Measurements from ENCODE around the gene EFCAB8.

Gene EFCAB8

DNA sequence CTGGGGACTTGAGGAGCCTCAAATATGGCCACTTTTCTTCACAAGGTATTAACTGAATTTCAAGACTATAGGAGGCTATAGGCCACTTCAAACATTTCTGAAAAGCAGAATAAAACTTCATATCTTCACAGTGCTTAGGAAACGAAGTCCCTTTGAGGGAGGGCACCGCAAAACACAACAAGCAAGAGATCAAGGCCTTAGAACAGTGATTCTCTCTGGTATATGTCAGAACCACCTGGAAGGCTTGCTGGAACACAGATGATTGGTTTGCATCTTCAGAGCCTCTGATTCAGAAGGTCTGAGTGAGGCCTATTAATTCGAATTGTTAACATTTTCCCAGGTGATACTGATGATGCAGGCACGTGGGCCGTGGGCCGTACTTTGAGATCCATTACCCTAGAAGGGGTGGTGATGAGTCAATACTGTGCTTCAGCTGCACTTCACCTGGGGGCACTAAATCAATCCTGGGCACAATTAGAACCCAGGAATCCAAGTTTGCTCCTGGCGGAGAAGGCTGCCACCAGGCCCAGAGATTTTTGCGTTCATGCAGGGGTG, 134.8 kb downstream of the EFCAB8 start:
- DNase-seq (ENCODE audit: low spot score): no peak
- in situ Hi-C loops (cut with MboI; ENCODE audit: low sequenced_read_pairs, unreplicated experiment): no loop called here
- TF ChIP-seq, protein P1, sequence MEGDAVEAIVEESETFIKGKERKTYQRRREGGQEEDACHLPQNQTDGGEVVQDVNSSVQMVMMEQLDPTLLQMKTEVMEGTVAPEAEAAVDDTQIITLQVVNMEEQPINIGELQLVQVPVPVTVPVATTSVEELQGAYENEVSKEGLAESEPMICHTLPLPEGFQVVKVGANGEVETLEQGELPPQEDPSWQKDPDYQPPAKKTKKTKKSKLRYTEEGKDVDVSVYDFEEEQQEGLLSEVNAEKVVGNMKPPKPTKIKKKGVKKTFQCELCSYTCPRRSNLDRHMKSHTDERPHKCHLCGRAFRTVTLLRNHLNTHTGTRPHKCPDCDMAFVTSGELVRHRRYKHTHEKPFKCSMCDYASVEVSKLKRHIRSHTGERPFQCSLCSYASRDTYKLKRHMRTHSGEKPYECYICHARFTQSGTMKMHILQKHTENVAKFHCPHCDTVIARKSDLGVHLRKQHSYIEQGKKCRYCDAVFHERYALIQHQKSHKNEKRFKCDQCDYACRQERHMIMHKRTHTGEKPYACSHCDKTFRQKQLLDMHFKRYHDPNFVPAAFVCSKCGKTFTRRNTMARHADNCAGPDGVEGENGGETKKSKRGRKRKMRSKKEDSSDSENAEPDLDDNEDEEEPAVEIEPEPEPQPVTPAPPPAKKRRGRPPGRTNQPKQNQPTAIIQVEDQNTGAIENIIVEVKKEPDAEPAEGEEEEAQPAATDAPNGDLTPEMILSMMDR (IDR thresholded peaks at IDR 0.05; ENCODE audit: borderline replicate concordance, control extremely low read depth, extremely low read depth, insufficient read depth, missing control alignments): no peak

DNA sequence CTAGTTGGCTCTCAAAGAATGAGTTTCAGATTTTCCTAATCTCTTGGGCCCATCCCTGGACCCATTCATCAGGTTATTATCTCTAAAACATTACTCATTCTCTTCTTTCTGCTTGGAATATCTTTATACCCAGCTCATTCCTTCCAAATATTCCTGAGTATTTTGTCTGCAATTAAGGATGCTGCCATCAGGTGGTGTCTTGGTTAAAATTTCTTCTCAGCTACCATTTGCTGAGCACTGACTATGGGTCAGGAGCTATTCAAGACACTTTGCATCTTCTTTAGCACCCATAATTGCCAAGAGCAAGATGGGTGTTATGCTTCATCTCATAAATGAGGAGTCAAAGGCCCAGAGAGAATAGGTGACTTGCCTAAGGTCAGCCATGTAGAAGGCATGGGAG, 137.1 kb downstream of the EFCAB8 start:
- TF ChIP-seq, protein P1 (IDR thresholded peaks at IDR 0.05; ENCODE audit: borderline replicate concordance, control extremely low read depth, extremely low read depth, insufficient read depth, missing control alignments): no peak
- in situ Hi-C loops (cut with MboI; ENCODE audit: low sequenced_read_pairs, unreplicated experiment): no loop called here
- no peak for DNase-seq (ENCODE audit: low spot score)

DNA sequence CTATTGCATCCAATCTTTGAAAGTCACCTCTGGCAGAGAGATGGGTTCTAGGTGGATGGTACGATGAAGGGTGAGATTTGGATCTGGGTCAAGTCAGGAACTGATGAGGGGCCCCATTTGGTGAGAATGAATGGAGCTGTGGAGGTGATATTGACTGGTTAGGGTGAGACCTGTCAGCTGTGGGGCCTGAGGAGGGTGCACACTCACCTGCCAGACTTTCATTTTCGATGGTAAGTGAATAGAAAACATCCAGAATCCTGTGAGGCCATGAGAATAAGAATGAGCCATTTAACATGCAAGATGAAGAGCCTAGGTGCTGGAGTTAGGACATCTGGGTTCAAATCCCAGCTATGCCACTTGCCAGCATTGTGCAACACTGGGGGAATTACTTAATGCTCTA, 138.7 kb downstream of the EFCAB8 start:
- TF ChIP-seq, protein P1 (IDR thresholded peaks at IDR 0.05; ENCODE audit: borderline replicate concordance, control extremely low read depth, extremely low read depth, insufficient read depth, missing control alignments): no peak
- DNase-seq (ENCODE audit: low spot score): no peak
- in situ Hi-C loops (cut with MboI; ENCODE audit: low sequenced_read_pairs, unreplicated experiment): no loop called here

DNA sequence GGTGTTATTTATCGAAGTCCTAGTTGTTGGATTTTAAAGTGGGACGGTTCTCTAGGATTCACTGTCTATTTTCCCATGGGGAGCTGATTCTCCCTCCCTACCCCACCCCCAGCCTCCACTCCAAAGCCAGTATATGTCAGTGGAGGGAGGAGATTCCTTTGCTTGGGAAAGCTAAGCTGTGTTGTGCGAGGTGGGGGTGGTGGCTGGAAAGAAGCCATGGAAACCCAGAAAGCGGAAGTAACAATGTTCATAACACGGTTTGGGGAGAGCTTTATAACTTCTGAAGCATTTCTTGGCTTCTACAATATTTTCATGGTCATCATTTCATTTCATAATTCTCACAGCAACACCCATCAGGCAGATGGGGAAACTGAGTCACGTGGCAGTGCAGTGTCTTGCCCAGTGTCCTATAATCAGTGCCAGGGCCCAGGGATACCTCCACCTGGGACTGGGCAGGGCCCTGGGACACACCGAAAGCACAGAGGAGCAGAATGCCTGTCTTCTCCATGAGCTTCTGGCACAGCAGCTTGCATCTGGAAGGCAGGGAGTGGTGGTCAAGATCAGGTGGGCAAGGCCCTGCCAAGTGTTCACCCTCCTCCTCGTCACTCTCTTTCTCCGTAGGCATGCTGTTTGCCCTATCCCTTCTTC, 141.0 kb downstream of the EFCAB8 start:
- in situ Hi-C loops (cut with MboI; ENCODE audit: low sequenced_read_pairs, unreplicated experiment): no loop called here
- TF ChIP-seq, protein P1 (IDR thresholded peaks at IDR 0.05; ENCODE audit: borderline replicate concordance, control extremely low read depth, extremely low read depth, insufficient read depth, missing control alignments): no peak
- no peak for DNase-seq (ENCODE audit: low spot score)

DNA sequence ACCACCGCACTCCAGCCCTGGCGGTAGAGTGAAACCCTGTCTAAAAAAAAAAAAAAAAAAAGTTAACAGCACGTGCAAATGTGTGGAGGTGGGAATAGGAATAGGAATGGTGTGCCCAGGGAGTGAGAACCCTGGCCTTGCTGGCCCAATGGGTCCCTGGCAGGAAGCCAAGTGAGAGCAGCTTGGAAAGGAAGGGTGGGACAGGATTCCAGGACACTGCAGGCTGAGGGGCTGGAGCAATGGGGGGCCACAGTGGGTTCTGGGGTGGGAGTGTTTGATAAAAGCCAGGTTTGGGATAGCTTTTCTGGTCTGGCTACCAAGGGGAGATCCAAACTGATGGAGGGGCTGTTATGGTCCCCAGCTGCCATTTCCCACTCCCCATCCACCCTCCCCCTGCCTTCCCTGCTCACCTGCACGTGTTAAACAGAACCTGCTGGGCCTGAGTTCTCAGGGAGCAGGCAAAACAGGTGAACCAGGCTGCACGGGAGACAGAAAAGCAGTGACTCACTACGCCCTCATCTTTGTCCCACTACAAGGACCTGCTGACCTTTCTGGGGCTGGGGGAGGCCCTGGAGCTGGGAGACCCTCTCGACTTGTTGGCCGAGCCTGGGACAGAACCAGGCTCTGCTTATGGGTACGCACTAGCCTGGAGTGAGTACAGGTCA, 142.2 kb downstream of the EFCAB8 start:
- in situ Hi-C loops (cut with MboI; ENCODE audit: low sequenced_read_pairs, unreplicated experiment): no loop called here
- TF ChIP-seq, protein P1 (IDR thresholded peaks at IDR 0.05; ENCODE audit: borderline replicate concordance, control extremely low read depth, extremely low read depth, insufficient read depth, missing control alignments): no peak
- no peak for DNase-seq (ENCODE audit: low spot score)

DNA sequence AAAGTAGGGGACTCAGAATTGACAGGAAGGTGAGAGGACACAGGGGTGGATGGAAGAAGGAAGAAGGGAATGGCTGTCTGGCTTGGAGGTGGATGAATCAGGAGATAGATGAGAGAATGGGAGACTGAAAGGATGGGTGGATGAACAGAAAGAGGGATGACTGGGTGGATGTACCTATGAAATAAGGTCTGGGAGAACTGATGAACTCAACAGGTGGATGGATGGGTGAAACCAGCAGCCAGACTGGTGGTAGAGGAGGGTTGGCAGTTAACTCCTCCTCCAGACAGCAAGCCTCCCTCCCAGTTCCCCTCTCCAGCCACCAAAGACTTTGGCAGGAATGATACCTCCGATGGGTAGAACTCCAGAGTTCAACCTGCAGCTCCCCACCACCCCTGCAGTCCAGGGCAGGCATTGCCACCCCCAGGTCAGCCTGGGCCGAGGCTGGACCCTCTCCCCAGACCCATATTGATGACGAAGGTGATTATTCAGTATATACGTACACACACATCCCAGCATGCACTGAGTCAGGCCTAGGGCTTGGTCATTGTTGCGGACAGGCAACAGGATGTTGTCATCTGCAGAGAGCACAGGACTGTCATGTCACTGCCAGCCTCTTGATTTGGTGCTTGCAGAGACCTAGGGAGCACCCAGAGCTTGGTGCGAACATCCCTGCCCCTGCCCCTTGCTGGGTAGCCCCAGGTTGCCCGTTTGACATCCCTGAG, 143.5 kb downstream of the EFCAB8 start:
- in situ Hi-C loops (cut with MboI; ENCODE audit: low sequenced_read_pairs, unreplicated experiment): no loop called here

More for the DNA sequence above, 143.5 kb downstream of the EFCAB8 start:
- TF ChIP-seq, protein P1 (IDR thresholded peaks at IDR 0.05; ENCODE audit: borderline replicate concordance, control extremely low read depth, extremely low read depth, insufficient read depth, missing control alignments): no peak
- DNase-seq (ENCODE audit: low spot score): no peak
